Chondrocyte (in vitro differentiated cells): ENCODE data around the gene MRPS2. TPM values are rescaled to one million over a fixed set of nuclear protein-coding genes. Genes with fewer than 3 reads are reported as not detected.

Experiments
- DNase-seq: peaks from one replicate; pipeline ENCODE4 v3.0.0; 2021; ENCODE audit warnings: mixed read lengths, low spot score
- H3K27ac Mint-ChIP-seq: one replicate; pipeline ENCODE4 v1.8.0; 2021; ENCODE audit warnings: mild to moderate bottlenecking, moderate library complexity, mixed read lengths; ENCODE audit not compliant: unreplicated experiment
- H3K27me3 Mint-ChIP-seq: 2 replicates; pipeline ENCODE4 v1.8.0; 2021; ENCODE audit warnings: low read depth, mixed read lengths
- H3K36me3 Mint-ChIP-seq: 2 replicates; pipeline ENCODE4 v1.8.0; 2021; ENCODE audit warnings: low read depth, mixed read lengths
- H3K4me1 Mint-ChIP-seq: 2 replicates; pipeline ENCODE4 v1.8.0; 2021; ENCODE audit warnings: low read depth, mild to moderate bottlenecking, mixed read lengths
- H3K4me3 Mint-ChIP-seq: one replicate; pipeline ENCODE4 v1.8.0; 2021; ENCODE audit warnings: mild to moderate bottlenecking, moderate library complexity, mixed read lengths; ENCODE audit not compliant: unreplicated experiment
- H3K9me3 Mint-ChIP-seq: 2 replicates; pipeline ENCODE4 v1.8.0; 2021; ENCODE audit warnings: low read depth, mixed read lengths
- CTCF ChIP-seq: fragments of 200-600 bp; sonication (generic); IDR thresholded peaks from 2 replicates; pipeline ENCODE4 v1.5.0; 2021; ENCODE audit warnings: antibody characterized with exemption, mild to moderate bottlenecking, moderate library complexity
- total RNA-seq: library from RNA; stranded (reverse); gene quantifications from 3 replicates; pipeline ENCODE4 v1.2.1, GENCODE V29; 2021

The MRPS2 gene
- total RNA-seq, 1 donor from 2014 or later = 24.4 TPM

DNA sequence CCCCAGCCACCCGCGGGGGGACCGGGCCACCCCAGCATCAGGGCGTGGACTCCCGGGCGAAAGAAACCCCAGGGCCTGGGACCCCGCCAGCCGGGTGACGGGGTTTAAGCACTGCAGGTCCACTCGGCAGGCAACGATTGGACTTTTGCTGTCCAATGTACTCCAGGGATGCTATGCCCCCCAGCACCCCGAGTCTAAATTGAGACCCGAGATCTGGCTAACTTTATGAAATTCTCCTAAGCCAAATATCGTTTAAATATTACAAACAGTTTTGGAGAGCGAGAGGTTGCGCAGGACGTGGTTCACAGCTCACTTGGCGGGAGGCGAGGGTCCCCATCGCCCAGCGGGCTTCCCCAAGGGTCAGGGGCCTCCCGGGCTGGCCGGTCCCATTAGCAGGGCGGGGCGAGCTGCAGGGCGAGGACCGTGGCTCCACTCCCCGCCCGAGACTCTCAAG, 384 bp upstream of the MRPS2 start:
- H3K27me3 Mint-ChIP-seq = no peaks in the 10 kb centered on the region
- peaks cover 18% of the 10 kb centered on the region for H3K4me1 Mint-ChIP-seq
- no peak for DNase-seq
- TF ChIP-seq CTCF = no peak
- H3K9me3 Mint-ChIP-seq = no peaks in the 10 kb centered on the region
- peaks cover 7% of the 10 kb centered on the region for H3K36me3 Mint-ChIP-seq
- H3K27ac Mint-ChIP-seq = peak overlapping the region; percentile 57
- peak overlapping the region; percentile 89 for H3K4me3 Mint-ChIP-seq

DNA sequence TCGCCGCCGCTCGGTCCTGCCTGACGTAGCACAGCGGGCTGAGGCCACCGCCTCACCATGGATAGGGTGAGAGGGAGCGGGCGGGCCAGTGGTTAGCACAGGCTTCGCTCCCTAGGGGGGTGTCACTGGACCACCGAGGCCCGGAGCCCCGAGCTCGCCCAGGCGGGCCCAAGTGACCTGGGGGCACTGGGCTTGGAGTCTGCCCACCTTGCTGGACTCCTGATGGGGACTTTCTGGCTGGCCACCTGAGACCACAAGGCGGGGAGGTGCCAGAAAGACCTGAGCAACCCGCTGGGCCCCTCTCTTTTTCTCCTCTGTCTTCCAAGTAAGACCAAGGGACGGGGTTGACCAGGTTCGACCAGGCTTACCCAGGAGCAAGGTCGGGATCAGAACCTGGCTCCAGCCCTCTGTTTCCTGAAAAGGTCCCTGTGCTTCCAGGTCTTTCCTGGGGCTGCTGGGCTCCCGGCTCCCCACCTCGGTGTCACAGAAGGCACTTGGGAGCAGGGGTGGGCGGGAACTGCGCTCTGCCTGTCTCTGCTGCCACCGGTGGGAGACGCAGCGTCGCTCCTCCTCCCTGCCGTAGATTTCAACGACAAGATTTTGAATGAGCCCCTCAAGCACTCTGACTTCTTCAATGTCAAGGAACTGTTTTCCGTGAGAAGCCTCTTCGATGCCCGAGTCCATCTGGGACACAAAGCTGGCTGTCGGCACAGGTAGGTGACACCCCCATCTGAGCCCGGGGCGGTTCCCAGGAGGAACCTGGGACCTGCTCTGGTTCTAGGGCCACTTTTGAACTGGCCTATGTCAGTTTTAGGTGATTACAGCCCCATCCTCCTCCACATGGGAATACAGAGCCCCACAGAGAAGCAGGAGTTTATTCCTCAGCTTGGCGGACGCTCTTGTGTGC, 1.0 kb downstream of the MRPS2 start:
- H3K9me3 Mint-ChIP-seq = no peaks in the 10 kb centered on the region
- H3K4me1 Mint-ChIP-seq = peaks cover 18% of the 10 kb centered on the region
- no peaks in the 10 kb centered on the region for H3K27me3 Mint-ChIP-seq
- peak overlapping the region; percentile 89 for H3K4me3 Mint-ChIP-seq
- peak; percentile 65 for DNase-seq
- peak overlapping the region; percentile 12 for H3K27ac Mint-ChIP-seq
- no peak for TF ChIP-seq CTCF
- peaks cover 8% of the 10 kb centered on the region for H3K36me3 Mint-ChIP-seq

GRCh38 chr9:135502168-135502872, 1.8 kb downstream of the MRPS2 start:
- Mint-ChIP-seq H3K4me1 (peaks cover 18% of the 10 kb centered on the region), H3K27me3 (no peaks in the 10 kb centered on the region), H3K9me3 (no peaks in the 10 kb centered on the region), H3K36me3 (peaks cover 8% of the 10 kb centered on the region), H3K4me3 (peak overlapping the region; percentile 89), H3K27ac (no peak overlapping the region)
- no peak for TF ChIP-seq CTCF
- DNase-seq = peak; percentile 63

GRCh38 chr9:135502873-135503321, 2.4 kb downstream of the MRPS2 start:
- H3K27me3 Mint-ChIP-seq = no peaks in the 10 kb centered on the region
- H3K4me1 Mint-ChIP-seq = peaks cover 18% of the 10 kb centered on the region
- TF ChIP-seq CTCF = no peak
- no peaks in the 10 kb centered on the region for H3K9me3 Mint-ChIP-seq
- peaks cover 8% of the 10 kb centered on the region for H3K36me3 Mint-ChIP-seq
- H3K4me3 Mint-ChIP-seq = no peak overlapping the region
- peak; percentile 75 for DNase-seq
- H3K27ac Mint-ChIP-seq = no peak overlapping the region
